Measurements from ENCODE around the gene ARL5A.

- TF ChIP-seq POLR2AphosphoS5 (IDR thresholded peaks at IDR 0.05; ENCODE audit: insufficient read depth, low read depth, low read length) (no peak), JUN (IDR thresholded peaks at IDR 0.05; ENCODE audit: borderline replicate concordance, insufficient read depth, insufficient read length, low read depth) (no peak), EZH2 (IDR thresholded peaks at IDR 0.05; ENCODE audit: borderline replicate concordance, low read depth, low read length, severe bottlenecking) (no peak), POLR2A (IDR thresholded peaks at IDR 0.05; ENCODE audit: low read depth, low read length) (no peak), FOS (IDR thresholded peaks at IDR 0.05; ENCODE audit: borderline replicate concordance, insufficient read depth, low read length) (no peak), MYC (IDR thresholded peaks at IDR 0.05; ENCODE audit: low read depth, low read length) (no peak)
- TF ChIP-seq, protein P1, sequence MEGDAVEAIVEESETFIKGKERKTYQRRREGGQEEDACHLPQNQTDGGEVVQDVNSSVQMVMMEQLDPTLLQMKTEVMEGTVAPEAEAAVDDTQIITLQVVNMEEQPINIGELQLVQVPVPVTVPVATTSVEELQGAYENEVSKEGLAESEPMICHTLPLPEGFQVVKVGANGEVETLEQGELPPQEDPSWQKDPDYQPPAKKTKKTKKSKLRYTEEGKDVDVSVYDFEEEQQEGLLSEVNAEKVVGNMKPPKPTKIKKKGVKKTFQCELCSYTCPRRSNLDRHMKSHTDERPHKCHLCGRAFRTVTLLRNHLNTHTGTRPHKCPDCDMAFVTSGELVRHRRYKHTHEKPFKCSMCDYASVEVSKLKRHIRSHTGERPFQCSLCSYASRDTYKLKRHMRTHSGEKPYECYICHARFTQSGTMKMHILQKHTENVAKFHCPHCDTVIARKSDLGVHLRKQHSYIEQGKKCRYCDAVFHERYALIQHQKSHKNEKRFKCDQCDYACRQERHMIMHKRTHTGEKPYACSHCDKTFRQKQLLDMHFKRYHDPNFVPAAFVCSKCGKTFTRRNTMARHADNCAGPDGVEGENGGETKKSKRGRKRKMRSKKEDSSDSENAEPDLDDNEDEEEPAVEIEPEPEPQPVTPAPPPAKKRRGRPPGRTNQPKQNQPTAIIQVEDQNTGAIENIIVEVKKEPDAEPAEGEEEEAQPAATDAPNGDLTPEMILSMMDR (IDR thresholded peaks at IDR 0.05; ENCODE audit: extremely low read depth in 1 of 2, insufficient read depth in 1 of 2, low read depth in 1 of 2, low read length in 2 of 2), result no peak
- TF ChIP-seq, protein P2, sequence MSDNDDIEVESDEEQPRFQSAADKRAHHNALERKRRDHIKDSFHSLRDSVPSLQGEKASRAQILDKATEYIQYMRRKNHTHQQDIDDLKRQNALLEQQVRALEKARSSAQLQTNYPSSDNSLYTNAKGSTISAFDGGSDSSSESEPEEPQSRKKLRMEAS (IDR thresholded peaks at IDR 0.05; ENCODE audit: insufficient read depth, insufficient read length), result no peak
Observed at GRCh38 chr2:151765760-151766410, 62.3 kb downstream of the ARL5A start.
